ENCODE data around the gene KDM4F.
"Not testable (repeated sequence)": the region's sequence is repeated elsewhere in the genome, so short reads cannot be mapped to it uniquely, and the experiment has no call there.

Gene KDM4F

DNA sequence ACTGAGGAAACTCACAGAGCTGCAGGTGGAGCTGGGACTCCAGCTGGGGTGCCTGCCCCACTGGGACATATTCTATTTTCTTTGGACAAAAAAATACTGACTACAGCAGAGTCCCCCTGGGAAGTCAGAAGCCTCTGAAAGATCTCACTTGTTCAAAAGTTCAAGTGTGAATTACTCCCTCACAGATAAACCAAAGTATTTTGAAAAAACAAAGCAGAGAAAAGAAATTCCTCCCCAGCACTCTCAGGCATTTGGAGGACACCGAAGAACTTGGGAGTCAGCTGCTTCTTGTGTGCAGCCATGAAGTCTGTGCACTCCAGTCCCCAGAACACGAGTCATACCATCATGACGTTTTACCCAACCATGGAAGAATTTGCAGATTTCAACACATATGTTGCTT lies at the start of gene KDM4F:
KDM4F (plus strand) TSS at position 301 of the 400 bp plus-strand sequence.
- DNase-seq (ENCODE audit: low spot score), result not testable (repeated sequence)

DNA sequence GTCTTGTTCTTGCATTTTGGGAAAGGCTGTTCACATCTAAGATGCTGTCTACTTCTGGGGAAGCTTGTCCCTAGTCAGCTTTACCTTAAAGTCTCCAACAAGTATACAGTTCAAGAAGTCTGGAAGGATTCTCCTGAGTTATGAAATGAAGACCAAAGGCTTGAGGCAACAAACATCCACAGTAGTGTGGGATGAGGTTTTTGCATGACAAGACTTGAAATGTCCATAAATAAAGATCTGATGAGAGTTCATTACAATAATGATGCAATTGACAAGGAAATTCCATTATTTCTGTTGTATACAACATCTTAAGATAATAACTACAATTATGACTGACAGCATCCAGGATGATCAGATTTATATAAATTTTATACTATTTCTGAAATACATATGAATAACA lies 45.5 kb upstream of the KDM4F start:
- no peak for DNase-seq (ENCODE audit: low spot score)

DNA sequence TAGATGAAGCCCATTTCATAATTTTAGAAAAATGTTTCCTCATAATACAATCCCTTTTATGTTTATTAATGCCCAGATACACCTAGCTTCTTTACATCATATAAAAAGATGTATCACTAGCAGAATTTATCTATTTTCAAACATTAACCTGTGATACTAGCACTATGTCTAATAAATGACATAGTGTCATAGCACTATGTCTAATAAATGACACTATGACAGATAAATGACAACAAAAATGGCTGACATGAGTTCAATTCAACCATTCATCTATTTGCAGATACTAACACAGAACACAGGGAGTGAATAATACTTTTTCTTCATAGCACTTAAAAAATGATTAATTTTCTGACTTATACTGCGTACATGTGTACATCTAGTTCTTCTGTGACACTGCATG lies 43.6 kb upstream of the KDM4F start:
- DNase-seq (ENCODE audit: low spot score), result no peak

DNA sequence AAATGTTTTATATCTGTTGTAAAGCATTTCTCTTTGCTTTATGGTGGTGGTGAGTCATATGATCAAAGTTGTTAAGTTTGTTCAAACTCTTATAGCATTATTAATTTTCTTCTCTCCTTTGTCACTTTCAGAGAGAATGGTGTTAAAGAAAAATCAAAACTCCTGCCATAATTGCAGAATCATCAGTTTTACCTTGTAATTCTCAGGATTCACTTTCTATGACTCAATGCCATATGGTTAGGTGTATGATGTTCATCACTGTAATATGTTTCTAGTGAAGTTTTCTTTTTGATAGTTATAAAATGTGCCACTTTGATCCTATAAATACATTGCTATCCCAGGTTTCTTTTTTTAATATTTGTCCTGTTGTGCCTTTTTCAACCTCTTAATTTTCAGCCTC lies 37.8 kb upstream of the KDM4F start:
- no peak for DNase-seq (ENCODE audit: low spot score)

DNA sequence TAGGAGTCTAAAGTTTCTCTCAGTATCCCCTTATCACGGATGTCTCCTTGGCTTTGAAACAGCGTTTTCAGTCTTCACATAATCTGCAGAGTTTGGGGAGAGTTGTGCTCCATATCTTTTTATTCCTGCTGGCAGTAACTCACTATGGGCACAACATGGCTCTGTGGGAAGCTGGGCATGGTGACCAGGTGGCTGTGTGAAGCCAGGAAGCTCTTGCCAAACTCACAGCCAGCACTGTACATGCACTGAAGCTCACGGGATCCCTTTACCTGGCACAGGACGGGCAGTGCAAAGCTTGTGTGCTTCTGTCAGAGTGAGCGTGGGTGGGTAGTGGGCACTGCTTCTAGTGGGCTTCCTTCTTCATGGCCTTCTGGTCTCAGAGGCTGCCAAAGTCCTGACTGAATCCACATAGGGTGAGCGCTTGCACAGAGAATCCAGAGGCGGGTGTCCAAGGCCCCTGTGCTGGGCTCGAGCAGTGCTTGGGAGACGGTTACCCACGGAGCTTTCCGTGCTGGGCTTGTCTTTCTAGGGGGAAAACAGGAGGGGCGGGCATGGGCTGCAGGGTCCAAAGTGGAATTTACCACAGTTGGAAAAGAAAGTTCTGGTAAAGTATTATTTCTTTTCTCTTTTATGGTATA lies 34.9 kb upstream of the KDM4F start:
- DNase-seq (ENCODE audit: low spot score), result no peak

DNA sequence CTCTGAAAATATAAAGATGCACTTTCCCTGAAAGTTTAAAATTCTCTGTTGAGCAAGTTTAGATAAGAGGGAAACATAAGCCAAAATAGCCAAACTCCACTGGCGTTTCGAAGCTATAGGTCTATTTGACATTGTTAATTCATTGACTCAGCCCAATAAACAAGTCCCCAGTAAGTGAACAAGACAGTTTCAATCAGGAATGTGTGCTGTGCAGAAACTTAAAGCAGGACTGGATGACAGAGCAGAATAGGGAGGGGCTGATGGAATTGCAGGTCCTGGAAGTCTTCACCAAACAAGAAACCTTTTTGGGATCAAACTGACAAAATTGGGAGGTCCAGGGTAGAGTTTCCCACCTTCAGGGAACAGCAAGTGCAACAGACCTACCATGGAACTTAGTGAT lies 33.1 kb upstream of the KDM4F start:
- DNase-seq (ENCODE audit: low spot score), result no peak

DNA sequence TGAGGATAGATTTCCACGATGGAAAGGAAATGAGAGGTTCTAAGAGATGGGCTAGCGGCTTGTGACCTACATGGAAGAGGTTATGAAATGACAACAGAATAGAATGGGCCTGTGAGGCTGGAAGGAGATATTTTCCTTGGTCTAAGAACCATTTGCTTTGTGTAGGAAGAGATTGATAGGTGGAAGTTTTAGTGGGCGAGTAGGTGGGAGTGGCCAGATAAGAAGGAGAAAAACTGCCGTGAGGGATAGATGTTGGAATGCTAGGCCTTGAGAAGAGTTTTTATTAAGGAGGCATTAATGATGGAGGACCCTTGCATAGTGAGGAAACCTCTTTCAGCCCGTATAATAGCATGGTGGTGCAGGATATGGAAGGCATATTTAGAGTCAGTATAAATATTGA lies 27.8 kb upstream of the KDM4F start:
- not testable (repeated sequence) for DNase-seq (ENCODE audit: low spot score)

DNA sequence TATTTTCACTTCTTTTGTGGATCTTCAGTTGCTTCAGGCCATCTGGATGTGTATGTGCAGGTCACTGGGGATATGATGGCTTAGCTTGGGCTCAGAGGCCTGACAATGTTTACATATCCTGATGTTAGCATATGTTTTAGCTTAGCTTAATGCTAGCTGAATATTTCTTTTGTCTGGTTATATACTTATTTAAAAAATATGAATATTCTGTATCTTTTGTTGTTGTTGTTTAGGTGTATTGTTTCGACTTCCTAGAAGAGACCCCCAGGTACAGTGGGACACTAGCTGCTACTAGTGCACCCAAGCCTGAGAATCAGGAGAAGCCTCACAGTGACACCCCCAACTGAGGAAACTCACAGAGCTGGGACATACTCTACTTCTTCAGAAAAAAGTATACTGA lies 24.3 kb upstream of the KDM4F start, which contains the start of gene KDM4E:
KDM4E (plus strand) TSS at position 301 of the 400 bp plus-strand sequence. CDS start 300 bp downstream, outside the sequence.
- no peak for DNase-seq (ENCODE audit: low spot score)

DNA sequence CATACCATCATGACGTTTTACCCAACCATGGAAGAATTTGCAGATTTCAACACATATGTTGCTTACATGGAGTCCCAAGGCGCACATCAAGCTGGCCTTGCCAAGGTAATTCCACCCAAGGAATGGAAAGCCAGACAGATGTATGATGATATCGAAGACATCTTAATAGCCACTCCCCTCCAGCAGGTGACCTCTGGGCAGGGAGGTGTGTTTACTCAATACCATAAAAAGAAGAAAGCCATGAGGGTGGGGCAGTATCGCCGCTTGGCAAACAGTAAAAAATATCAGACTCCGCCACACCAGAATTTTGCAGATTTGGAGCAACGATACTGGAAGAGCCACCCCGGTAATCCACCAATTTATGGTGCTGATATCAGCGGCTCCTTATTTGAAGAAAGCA lies 23.6 kb upstream of the KDM4F start:
- not testable (repeated sequence) for DNase-seq (ENCODE audit: low spot score)

DNA sequence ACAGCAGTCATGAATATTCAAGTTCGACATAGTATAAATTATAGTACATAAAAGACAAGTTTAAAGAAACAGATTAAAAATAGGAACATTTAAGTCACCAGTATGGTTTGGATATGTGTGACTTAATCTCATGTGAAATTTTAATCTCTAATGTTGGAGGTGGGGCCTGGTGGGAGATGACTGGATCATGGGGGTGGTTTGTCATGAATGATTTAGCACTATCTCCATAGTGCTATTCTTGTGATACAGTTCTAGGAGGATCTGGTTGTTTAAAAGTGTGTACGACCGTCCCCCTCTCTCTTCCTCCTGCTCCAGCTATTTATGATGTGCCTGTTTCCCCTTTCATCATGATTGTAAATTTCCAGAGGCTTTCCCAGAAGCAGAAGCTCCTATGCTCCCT lies 20.9 kb upstream of the KDM4F start:
- no peak for DNase-seq (ENCODE audit: low spot score)

DNA sequence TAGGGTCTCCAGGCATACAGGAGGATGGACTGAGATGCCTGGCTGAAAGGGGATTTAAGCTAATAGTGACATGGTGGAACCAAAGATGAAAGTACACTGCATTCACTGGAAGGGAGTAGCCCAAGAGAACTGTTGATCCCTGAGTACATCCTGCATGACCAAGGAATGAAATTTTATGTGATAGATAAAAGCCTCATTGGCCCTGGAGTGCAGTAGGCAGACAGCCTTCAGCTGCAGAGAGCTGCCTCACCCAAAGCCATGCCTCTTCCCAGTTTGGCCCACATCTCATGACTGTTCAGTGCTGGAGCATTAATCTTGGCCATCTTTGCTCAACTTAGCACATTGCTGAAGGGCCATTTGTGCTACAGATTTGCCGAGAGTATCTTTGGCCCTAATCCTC lies 16.2 kb upstream of the KDM4F start:
- DNase-seq (ENCODE audit: low spot score), result no peak

DNA sequence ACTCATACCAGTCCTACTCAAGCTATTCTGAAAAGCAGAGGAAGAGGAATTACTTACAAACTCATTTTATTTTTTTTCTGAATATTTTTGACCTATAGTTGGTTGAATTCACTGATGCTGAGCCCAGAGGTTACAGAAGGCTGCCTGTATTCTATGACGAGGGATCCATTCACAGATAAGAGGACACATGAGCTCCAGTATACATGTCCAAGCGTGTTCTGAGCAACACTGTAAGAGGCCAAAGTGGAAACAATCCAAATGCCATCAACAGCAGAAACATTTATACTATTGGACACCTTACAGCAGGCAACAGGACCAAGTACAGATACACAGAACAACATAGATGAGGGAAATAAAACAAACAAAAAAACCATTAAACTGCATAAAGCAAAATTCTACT lies 13.9 kb upstream of the KDM4F start:
- DNase-seq (ENCODE audit: low spot score), result no peak

DNA sequence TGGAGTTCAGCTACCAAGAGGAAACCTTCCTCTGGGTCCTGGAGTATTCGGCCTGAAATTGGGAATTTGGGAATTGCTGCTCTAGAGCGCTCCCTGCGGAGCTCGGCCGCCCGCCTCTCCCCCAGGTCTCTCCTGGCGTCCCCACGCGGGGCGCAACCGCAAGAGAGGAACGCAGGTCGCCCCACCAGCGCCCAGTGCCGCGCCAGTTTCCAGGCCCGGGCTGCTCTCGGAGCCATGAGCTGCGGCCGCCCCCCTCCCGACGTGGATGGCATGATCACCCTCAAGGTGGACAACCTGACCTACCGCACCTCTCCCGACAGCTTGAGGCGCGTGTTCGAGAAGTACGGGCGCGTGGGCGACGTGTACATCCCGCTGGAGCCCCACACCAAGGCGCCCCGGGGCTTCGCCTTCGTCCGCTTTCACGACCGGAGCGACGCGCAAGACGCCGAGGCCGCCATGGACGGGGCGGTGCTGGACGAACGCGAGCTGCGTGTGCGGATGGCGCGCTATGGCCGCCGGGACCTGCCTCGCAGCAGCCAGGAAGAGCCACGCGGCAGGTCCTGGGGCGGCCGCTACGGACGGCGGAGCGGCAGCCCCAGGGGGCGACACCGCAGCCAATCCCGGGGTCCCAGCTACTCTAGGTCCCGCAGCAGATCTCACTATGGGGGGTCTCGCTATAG lies 11.7 kb upstream of the KDM4F start:
- not testable (repeated sequence) for DNase-seq (ENCODE audit: low spot score)

DNA sequence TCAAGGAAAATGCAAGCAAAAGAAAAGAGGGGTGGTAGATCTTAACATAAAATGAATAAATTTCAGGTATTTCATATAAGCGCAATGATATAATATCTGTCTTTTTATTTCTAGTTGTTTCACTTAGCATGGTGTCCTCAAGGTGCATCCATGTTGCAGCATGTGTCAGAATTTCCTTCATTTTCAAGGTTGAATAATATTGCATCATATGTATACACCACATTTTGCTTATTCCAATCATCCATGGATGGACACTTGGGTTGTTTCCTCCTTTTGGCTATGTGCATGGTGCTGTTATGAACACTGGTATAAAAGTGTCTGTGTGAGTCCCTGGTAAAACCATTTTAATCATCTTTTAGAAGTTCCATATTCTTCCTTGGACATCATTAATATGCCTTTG lies 7.0 kb upstream of the KDM4F start:
- no peak for DNase-seq (ENCODE audit: low spot score)

DNA sequence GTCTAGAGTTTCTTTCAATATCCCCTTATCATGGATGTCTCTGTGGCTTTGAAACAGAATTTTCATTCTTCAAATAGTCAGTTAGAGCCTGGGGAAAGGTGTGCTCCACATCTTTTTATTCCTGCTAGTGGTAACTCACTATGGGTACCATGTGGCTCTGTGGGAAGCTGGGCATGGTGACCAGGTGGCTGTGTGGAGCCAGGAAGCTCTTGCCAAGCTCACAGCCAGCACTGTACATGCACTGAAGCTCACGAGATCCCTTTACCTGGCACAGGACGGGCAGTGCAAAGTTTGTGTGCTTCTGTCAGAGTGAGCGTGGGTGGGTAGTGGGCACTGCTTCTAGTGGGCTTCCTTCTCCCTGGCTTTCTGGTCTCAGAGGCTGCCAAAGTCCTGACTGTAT lies 6.3 kb upstream of the KDM4F start:
- DNase-seq (ENCODE audit: low spot score), result no peak

DNA sequence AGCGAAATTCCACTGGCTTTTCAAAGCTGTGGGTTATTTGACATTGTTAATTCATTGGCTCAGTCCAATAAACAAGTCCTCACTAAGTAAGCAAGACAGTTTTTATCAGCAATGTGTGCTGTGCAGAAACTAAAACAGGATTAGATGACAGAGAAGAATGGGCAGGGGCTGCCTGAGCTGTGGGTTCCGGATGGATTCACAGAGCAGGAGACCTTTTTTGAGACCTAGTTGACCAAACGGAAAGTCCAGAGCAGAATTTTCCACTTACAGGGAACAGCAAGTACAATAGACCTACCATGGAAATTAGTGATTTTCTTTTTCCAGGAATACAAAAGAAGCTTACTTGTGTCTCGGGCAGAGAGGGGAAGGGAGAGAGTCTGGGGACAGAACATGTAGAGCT lies 5.2 kb upstream of the KDM4F start:
- DNase-seq (ENCODE audit: low spot score), result no peak

DNA sequence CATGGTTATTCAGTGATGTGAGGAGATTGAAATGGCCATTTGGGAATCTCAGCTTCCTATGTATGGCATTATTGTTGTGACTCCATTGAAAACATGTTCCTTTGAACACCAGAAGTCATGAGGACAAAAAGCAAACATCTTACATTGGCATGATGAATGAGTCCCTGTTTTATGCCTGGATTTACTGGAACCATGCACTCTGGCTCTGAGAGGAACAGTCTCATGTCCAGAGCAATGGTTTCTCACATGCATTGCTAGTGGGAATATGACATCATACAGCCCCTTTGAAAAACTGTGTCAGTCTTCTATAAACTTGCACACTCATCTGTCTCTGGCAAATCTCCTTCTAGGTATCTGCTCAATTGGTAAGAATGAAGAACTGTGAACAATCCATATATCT lies 3.4 kb upstream of the KDM4F start:
- DNase-seq (ENCODE audit: low spot score), result no peak

DNA sequence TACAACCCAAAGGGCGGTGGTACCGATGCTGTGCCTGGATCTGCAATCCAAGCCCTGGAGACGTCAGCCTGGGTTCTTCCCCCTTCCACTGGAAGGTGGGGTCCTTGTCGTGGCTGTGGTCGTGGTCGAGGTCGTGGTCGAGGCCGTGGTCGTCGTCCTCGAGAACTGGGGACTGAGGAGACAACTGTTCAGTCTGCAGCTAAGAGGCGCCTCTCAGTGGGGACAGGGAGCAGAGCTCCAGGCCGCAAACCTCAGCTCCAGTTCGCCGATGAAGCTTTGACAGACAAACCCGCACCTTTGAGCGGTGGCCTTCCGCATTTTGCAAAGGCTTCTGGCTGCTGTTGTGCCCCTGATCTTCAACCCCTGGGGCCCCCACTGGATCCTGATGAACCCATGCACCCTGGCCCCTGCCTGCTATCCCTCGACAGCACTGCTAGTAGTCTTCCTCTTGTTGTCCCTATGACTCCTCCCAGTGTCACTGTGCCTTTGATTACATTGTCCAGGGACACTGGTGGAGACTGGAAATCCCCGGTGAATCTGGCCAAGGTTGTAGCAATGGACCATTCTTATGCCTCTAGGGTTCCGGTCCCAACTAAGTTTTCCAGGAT lies 1.5 kb downstream of the KDM4F start:
- DNase-seq (ENCODE audit: low spot score), result no peak

DNA sequence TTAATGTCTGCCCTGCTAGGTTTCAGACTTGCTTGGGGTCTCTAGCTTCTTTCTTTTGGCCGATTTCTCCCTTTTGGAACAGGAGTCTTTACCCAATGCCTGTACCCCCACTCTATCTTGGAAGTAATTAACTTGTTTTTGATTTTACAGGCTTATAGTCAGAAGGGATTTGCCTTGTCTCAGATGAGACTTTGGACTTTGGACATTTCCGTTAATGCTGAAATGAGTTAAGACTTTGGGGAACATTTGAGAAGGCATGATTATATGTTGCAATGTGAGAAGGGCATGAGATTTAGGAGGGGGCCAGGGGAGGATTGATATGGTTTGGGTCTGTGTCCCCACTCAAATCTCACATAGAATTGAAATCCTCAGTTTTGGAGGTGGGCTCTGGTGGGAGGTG lies 5.1 kb downstream of the KDM4F start:
- no peak for DNase-seq (ENCODE audit: low spot score)

DNA sequence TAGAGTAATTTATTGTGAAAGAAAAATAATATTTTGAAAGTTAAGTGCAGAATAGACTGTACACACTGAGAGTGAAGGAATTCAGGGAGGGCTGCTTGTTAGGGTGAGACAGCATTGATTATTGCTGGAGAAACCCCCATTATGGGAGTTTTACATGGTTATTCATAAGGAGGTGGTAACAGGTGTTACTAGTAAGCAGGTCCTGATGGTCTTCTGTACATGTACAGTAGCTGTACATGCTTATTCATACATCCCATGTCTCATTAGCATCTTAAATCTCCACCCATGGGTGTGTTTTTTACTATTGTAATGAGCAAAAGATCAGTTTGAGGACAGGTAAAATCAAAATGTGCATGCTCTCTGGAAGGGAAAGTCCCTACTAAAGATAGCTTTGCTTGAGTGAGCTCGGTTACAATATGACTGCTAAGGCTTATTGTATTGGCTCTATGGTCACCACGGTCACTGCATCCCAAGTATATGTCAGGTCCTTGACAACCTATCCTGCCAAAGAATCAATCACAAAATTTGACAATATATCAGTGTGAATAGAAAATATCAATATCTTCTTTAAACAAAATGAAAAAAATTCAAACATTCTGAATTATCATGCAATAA lies 6.2 kb downstream of the KDM4F start:
- DNase-seq (ENCODE audit: low spot score), result no peak

DNA sequence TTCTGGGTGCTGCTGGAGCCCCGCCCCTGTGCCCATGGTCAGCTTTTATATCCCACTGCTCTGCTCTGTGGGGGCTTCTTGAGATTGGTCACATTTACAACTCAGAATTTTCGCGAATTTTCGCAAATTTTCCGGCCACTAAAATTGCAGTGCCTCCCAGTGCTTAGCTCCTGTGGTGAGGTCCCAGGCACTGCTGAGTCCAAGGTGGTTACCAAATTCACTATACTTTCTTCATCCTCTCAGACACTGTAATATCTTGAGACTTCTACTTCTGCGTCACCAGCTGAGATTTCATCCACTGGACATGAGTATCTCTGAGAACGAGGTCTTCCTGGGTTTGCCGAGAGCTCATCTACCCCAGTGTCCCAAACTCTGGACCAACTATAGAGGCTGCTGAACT lies 8.7 kb downstream of the KDM4F start:
- DNase-seq (ENCODE audit: low spot score), result no peak

DNA sequence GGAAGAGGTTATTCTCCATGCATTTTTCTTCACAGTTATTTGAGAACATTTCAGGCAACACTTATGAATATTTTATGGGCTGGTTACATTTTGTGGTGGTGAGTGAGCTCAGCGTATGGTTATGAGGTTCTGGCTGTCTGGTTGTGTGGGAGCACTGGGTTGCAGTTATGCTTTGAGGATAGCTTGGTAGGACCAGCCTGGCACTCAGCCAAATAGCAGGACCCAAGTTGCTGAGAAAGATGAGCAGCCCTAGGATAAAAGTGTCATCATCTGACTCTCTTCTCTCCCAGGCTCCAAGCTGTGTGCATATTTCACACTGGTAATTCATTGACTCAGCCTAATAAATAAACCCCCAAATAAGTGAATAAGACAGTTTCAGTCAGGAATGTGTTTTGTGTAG lies 9.4 kb downstream of the KDM4F start:
- no peak for DNase-seq (ENCODE audit: low spot score)

DNA sequence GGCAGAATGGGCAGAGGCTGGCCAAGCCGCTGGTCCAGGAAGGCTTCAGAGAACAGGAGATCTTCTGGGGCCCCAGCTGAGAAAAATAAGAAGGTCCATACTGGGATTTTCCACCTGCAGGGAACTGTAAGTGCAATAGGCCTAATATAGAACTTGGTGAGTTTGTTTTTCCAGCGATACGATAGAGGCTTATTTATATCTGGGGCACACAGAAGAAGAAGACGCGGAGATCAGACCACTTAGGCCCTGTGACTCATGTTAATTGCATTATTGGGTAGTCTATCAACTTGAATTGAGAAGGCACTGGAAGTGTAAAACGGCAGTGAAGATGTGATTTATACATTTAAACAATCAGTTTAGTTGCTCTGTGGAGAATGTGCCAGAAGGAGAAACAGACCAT lies 9.8 kb downstream of the KDM4F start:
- no peak for DNase-seq (ENCODE audit: low spot score)
